HG02588 (cell line): ENCODE measurements around the gene EPOP.

ENCODE experiments used
- ATAC-seq: cut with Tn5 transposase; IDR thresholded peaks from one replicate; pipeline ENCODE4 v1.9.1; 2021; ENCODE audit warnings: mild to moderate bottlenecking, moderate library complexity; ENCODE audit not compliant: unreplicated experiment

EPOP gene

GRCh38 chr17:38674749-38675615, at the start of gene EPOP:
EPOP (minus strand) TSS chr17:38674957; CDS start chr17:38674495, 462 bp downstream.
- peak; percentile 74 for ATAC-seq

GRCh38 chr17:38721802-38722201, 47.0 kb upstream of the EPOP start:
- ATAC-seq: no peak

DNA sequence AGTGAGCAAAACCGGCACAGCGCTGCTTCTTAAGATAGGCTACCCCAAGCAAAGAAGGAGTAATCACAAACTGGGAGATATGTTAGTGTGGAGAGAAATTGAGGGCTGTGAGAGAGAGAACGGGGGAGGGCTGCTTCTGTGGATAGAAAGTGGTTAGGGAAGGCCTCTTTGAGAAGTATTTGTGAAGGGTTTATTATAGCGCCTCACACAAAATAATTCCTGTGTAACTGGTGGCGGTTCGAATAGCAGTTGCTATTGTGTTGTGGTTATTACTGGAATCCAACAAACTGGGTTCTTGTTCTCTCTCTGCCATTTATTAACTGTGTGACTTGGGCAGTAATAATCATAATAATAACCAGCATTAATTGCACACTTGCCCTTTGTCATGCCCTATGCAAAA, 46.2 kb upstream of the EPOP start:
- no peak for ATAC-seq

GRCh38 chr17:38719943-38720641, 45.3 kb upstream of the EPOP start:
- no peak for ATAC-seq

GRCh38 chr17:38719289-38719942, 44.7 kb upstream of the EPOP start:
- no peak for ATAC-seq

DNA sequence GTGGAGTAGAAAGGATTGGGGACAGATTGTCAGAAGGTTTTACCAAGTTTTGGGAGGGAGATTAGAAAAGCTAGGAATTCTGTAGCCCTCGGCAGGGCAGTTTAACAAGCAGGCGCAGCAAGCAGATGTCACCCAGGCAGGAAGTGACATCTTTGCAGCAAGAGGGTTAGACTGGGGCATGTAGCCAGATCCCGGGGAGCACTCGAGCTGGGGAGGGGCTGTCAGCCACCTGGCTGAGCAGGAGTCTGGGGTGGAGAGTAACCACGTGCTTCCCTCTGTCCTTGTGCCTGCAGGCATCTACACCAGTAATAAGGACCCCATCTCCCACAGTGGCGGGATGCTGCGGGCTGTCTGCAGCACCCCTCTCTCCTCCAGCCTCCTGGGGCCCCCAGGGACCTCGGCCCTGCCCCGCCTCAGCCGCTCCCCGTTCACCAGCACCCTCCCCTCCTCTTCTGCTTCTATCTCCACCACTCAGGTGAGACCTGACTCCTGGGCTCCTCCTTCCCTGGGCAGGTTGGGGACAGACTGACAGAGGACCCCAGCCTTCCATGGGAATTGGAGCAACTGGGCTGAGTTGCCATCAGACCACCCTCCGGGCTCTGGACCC, 42.5 kb upstream of the EPOP start:
- no peak for ATAC-seq

DNA sequence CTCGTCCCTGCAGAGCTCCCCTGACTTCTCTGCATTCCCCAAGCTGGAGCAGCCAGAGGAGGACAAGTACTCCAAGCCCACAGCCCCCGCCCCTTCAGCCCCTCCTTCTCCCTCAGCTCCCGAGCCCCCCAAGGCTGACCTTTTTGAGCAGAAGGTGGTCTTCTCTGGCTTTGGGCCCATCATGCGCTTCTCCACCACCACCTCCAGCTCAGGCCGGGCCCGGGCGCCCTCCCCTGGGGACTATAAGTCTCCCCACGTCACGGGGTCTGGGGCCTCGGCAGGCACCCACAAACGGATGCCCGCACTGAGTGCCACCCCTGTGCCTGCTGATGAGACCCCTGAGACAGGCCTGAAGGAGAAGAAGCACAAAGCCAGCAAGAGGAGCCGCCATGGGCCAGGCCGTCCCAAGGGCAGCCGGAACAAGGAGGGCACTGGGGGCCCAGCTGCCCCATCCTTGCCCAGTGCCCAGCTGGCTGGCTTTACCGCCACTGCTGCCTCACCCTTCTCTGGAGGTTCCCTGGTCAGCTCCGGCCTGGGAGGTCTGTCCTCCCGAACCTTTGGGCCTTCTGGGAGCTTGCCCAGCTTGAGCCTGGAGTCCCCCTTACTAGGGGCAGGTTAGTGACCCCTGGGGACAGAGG, 41.7 kb upstream of the EPOP start:
- ATAC-seq: no peak

DNA sequence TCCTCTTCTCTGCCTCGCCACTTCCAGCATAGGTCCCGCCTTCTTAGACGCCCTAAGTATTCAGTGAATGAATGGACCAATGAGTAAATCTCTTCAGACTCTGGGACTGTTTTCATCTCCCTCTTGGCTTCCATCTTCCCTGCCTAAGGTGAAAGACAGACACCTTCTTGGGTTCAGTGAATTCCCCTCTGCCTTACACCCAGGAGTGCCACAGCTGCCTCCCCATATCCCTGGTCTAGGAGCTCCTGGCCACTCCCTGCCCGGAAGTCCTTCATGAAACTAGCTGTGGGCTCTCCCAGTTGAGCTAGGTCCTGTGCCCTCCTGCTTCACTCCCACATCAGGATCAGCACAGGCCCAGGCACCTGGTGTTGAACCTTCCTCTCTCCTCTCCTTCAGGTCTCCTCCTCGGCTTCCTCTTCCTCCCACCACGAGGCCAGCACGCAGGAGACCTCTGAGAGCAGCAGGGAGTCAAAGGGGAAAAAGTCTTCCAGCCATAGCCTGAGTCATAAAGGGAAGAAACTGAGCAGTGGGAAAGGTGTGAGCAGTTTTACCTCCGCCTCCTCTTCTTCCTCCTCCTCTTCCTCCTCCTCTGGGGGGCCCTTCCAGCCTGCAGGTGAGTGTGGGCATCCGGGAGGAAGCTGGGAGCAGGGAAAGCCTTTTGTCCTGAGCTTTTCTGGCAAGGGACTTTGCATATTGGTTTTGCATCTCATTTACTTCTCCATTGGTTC, 40.6 kb upstream of the EPOP start:
- ATAC-seq: no peak

GRCh38 chr17:38713456-38714075, 38.8 kb upstream of the EPOP start:
- ATAC-seq: no peak

DNA sequence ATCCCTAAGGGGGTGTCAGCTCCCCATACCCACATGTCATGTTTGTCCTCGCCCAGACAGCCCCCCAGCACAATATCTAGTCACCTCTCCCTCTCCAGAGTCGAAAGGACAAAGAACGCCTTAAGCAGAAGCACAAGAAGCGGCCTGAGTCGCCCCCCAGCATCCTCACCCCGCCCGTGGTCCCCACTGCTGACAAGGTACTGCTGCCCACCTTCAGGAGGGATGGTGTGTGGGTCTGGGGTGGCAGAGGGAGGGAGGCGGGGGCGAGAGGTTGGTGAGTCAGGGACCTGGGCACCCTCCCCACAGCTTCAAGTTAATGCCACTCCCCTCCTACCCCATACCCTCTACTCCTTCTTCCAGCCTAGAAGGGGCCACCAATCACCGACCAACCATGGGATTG, 37.8 kb upstream of the EPOP start:
- no peak for ATAC-seq

DNA sequence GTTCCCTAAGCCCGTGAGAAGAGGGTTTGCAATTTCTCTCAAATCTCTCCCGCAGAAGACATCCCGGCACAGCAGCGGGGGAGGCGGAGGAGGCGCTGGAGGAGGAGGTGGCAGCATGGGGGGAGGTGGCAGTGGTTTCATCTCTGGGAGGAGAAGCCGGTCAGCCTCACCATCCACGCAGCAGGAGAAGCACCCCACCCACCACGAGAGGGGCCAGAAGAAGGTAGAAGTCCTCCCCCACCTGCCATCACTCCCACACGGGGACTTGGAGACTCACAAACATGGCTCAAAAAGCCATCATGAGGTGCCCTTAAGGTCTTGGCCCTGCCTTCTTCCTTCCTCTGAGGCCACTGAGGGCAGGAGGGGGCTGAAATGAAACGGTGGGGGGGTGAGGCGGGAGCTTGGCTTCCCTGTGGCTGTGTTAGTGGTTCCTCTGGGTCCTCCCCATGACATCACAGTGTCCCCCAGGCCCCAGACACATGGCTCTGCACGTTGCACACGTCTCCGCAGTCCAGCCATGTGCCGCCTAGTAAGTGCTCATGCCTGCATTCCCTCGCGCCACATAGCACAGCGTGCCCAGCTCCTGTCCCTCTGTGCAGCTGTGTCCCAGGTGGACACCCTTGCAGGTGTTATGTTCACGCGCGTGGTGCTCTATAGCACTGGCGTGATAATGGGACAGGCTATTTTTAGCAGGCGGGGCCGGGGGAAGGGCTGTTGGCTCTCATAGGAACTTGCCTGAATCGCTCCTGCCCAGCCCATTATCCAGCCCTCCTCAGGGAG, 37.2 kb upstream of the EPOP start:
- no peak for ATAC-seq

DNA sequence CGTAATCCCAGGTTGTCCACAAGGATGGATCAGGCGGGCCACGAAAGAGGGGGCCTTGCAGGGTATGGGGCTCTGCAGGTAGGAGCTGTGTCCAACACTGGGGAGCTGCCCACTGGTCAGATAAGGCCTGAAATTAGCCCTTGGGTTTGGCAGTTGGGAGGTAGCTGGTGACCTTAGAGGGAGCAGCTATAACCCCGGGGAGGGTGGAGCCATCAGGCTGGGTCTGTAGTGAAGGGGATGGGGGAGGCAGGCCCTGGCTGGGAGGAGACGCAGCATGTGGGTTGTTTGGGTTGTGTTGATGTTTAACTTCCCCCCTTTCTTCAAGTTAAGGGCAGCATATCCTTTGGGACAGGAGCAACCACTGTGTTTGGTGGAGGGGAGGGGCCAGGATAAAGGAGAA, 36.2 kb upstream of the EPOP start:
- no peak for ATAC-seq

- no peak for ATAC-seq
Observed at GRCh38 chr17:38710604-38710962, 35.8 kb upstream of the EPOP start.

DNA sequence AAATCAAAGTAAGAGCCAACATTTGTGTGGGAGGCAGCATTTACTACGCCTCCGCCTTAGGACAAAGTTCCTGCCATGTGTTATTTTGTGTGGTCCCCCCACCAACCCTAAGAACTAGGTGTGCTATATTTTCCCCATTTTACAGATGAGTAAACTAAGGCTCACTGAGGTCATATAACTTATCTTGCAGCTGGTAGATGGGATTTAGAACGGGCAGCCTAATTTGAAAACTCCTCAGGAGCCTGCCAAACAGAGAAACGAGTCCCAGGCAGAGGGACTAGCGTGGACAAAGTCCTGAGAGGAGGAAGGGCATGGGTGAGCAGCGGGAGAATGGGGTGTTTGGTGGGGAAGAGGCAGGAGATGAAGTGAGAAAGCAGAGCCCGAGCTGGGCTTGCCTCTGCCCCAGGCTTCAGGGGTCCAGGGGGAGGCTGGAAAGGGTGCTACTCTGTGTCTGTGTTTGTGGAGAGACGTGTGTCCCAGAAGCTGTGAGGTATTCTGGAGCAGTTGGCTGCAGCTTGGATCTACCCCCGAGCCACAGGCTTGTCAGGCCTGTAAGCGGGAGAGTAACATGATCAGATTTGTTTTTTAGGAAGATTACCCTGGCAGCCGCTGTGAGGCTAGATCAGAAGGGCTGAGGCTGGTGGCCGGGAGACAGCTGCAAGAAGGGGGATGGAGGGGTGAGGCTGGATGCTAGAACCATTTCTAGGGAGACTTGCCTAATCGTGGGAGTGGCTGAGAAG, 35.3 kb upstream of the EPOP start:
- ATAC-seq: no peak

DNA sequence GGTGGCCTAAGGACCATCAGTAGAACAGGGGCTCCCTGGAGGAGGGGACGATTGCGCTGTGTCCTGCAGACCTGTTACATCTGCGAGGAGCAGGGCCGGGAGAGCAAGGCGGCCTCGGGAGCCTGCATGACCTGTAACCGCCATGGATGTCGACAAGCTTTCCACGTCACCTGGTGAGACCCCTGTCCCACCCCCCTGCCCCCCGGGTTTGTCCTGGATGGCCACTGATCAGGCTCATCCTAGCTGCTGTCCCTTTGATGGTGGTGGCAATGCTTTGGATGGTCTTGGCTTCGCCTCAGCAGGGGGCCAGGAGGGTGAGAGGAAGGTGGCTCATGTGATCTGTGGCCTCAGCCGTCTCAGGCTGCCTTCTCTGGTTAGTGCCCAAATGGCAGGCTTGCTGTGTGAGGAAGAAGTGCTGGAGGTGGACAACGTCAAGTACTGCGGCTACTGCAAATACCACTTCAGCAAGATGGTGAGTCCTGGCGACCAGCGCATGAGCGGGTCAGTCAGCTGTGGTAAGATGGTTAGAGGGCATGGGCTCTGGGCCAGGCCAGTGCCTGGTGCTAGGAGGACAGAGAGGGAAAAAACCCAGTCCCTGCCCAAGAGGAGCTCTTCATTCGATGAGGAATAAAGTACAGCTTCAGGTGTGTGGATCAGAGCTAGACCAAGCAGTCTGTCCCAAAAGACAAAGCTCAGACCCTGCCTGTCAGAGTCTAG, 34.5 kb upstream of the EPOP start:
- ATAC-seq: no peak

DNA sequence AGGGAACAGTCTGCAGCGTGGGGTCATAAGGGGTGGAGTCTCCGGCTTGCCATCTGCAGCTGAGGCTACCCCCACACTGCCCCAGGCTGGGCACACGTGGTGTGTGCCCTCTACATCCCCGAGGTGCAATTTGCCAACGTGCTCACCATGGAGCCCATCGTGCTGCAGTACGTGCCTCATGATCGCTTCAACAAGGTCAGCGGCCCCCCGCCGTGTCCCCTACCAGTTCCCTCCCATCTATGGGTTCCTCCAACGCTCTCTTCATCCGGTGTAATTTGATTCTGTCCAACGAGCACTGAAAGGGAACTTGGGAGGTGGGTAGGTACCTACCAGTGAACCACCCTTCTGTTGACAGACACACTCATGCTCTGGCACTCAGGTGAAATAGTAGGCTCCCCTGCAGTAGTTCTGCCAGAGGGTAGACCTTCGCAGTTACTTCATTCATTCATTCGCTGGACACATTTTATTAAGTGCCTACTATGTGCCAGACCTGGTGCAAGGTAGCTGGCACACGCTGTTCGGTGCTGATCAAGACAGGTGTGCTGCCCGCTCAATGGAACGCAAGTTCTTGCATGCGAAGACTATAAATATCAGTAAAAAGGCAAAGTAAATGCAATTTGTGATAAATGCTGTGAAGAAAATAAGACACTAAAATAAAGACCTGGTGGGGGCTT, 33.1 kb upstream of the EPOP start:
- no peak for ATAC-seq

GRCh38 chr17:38706505-38707216, 31.9 kb upstream of the EPOP start:
- no peak for ATAC-seq
